Breast epithelium (tissue), 4 donors: ENCODE measurements around the gene SGSH. TPM values are rescaled to one million over a fixed set of nuclear protein-coding genes. Genes with fewer than 3 reads are reported as not detected.

ENCODE experiments used
- DNase-seq, 2 donors: peaks; one replicate each; pipeline ENCODE4 v3.0.0-alpha.2; 2019; ENCODE audit warnings: low spot score in 2 of 2
- H3K27ac ChIP-seq, 2 donors: fragments of 200-600 bp; sonication (generic) in 1 of 2; one replicate each; pipeline ENCODE4 v1.5.1; 2016 to 2019; ENCODE audit warnings: mild to moderate bottlenecking in 1 of 2
- H3K27me3 ChIP-seq, 2 donors: fragments of 200-600 bp; sonication (generic) in 1 of 2; one replicate each; pipeline versions ENCODE4 v1.5.1 to v1.6.0; 2017 to 2019; ENCODE audit warnings: control low read depth in 1 of 2, mild to moderate bottlenecking in 1 of 2
- H3K36me3 ChIP-seq: fragments of 200-600 bp; one replicate; pipeline ENCODE4 v1.5.1; 2019
- H3K4me1 ChIP-seq, 2 donors: fragments of 200-600 bp; sonication (generic); one replicate each; pipeline ENCODE4 v1.5.1; 2016 to 2019; ENCODE audit warnings: control low read depth in 1 of 2
- H3K4me3 ChIP-seq, 3 donors: fragments of 200-600 bp; sonication (generic); 1 replicate in 2 of 3; 2 replicates in 1 of 3; pipeline ENCODE4 v1.5.1; 2016 to 2019; ENCODE audit warnings: mild to moderate bottlenecking in 3 of 3, moderate library complexity in 2 of 3
- H3K9me3 ChIP-seq, 2 donors: fragments of 200-600 bp; sonication (generic) in 1 of 2; one replicate each; pipeline ENCODE4 v1.5.1; 2016 to 2019; ENCODE audit warnings: control low read depth in 1 of 2
- CTCF ChIP-seq, 3 donors: fragments of 450-650 bp; IDR thresholded peaks; one replicate each; pipeline ENCODE4 v1.5.1; 2016 to 2017; ENCODE audit warnings: antibody characterized with exemption in 3 of 3, mild to moderate bottlenecking in 3 of 3, moderate library complexity in 3 of 3
- POLR2A ChIP-seq: fragments of 450-650 bp; IDR thresholded peaks from one replicate; pipeline ENCODE4 v1.6.1; 2016; ENCODE audit warnings: antibody characterized with exemption, mild to moderate bottlenecking, moderate library complexity
- POLR2AphosphoS5 ChIP-seq, 3 donors: sonication (generic); formaldehyde crosslinking; IDR thresholded peaks; one replicate each; pipeline ENCODE4 v1.6.1; 2017; ENCODE audit warnings: antibody characterized with exemption in 3 of 3
- intact Hi-C: fragments of 100-400 bp; cut with DNase I; formaldehyde crosslinking; loops from one replicate; pipeline ENCODE4 v1.15.1; 2023; ENCODE audit warnings: low total_unique reads
- total RNA-seq, 3 donors: library from RNA; depleted of rRNA; stranded (reverse); fragments of >200 nt; gene quantifications; one replicate each; pipeline ENCODE4 v1.1.0, GENCODE V29; 2016

SGSH gene
- total RNA-seq, 3 donors from 2014 or later, result 28.3 to 38.1 (median 32.1) TPM

- TF ChIP-seq POLR2AphosphoS5 (IDR thresholded peaks at IDR 0.05) (no peak), POLR2A (no peak), CTCF (IDR thresholded peaks at IDR 0.05) (no peak)
- H3K4me1 ChIP-seq, result no peaks in the 10 kb centered on the region
- no peak overlapping the region for H3K4me3 ChIP-seq
- peaks cover 11 to 24% of the 10 kb centered on the region in 2 donors for H3K9me3 ChIP-seq
- no peak overlapping the region for H3K27ac ChIP-seq
- DNase-seq, result no peak
- intact Hi-C loops, result no loop called here
- no peaks in the 10 kb centered on the region for H3K27me3 ChIP-seq
- no peaks in the 10 kb centered on the region for H3K36me3 ChIP-seq
Observed at GRCh38 chr17:80232438-80232837, 12.3 kb upstream of the SGSH start.

GRCh38 chr17:80229011-80229410 is 8.9 kb upstream of the SGSH start:
- Histone ChIP-seq H3K27me3 (no peaks in the 10 kb centered on the region), H3K4me3 (no peak overlapping the region), H3K36me3 (no peaks in the 10 kb centered on the region), H3K9me3 (peaks cover 11 to 24% of the 10 kb centered on the region in 2 donors), H3K4me1 (no peaks in the 10 kb centered on the region), H3K27ac (no peak overlapping the region)
- intact Hi-C loops, result no loop called here
- no peak for TF ChIP-seq POLR2A
- no peak for TF ChIP-seq CTCF (IDR thresholded peaks at IDR 0.05)
- no peak for TF ChIP-seq POLR2AphosphoS5 (IDR thresholded peaks at IDR 0.05)
- DNase-seq, result no peak

- no peaks in the 10 kb centered on the region for H3K4me1 ChIP-seq
- no peaks in the 10 kb centered on the region for H3K27me3 ChIP-seq
- no peak overlapping the region for H3K27ac ChIP-seq
- DNase-seq, result no peak
- TF ChIP-seq CTCF (IDR thresholded peaks at IDR 0.05) (no peak), POLR2AphosphoS5 (IDR thresholded peaks at IDR 0.05) (no peak), POLR2A (no peak)
- intact Hi-C loops, result no loop called here
- H3K9me3 ChIP-seq, result peaks cover 10 to 21% of the 10 kb centered on the region in 2 donors
- no peaks in the 10 kb centered on the region for H3K36me3 ChIP-seq
- H3K4me3 ChIP-seq, result no peak overlapping the region
Observed at GRCh38 chr17:80228477-80228876, 8.3 kb upstream of the SGSH start.

GRCh38 chr17:80227666-80228065 is 7.5 kb upstream of the SGSH start:
- H3K4me3 ChIP-seq, result no peak overlapping the region
- no peak overlapping the region for H3K27ac ChIP-seq
- no peaks in the 10 kb centered on the region for H3K4me1 ChIP-seq
- TF ChIP-seq CTCF (IDR thresholded peaks at IDR 0.05), result no peak
- TF ChIP-seq POLR2A, result no peak
- no peak for TF ChIP-seq POLR2AphosphoS5 (IDR thresholded peaks at IDR 0.05)
- peaks cover 3 to 13% of the 10 kb centered on the region in 2 donors for H3K9me3 ChIP-seq
- no peaks in the 10 kb centered on the region for H3K36me3 ChIP-seq
- intact Hi-C loops, result no loop called here
- DNase-seq, result no peak
- no peaks in the 10 kb centered on the region for H3K27me3 ChIP-seq

GRCh38 chr17:80227156-80227555 is 7.0 kb upstream of the SGSH start:
- Histone ChIP-seq H3K4me3 (no peak overlapping the region), H3K27me3 (no peaks in the 10 kb centered on the region), H3K36me3 (no peaks in the 10 kb centered on the region), H3K4me1 (no peaks in the 10 kb centered on the region), H3K9me3 (peaks cover under 1 to 8% of the 10 kb centered on the region in 2 donors), H3K27ac (no peak overlapping the region)
- intact Hi-C loops, result no loop called here
- DNase-seq, result no peak
- no peak for TF ChIP-seq CTCF (IDR thresholded peaks at IDR 0.05)
- TF ChIP-seq POLR2A, result no peak
- no peak for TF ChIP-seq POLR2AphosphoS5 (IDR thresholded peaks at IDR 0.05)
